H7 (cell line): ENCODE results near the gene RANBP3. TPM values are rescaled to one million over a fixed set of nuclear protein-coding genes. Genes with fewer than 3 reads are reported as not detected.
A peak's percentile ranks its signal among the peaks of the same experiment; 100 is the strongest.

Experiments
- DNase-seq: peaks from one replicate; pipeline ENCODE4 v3.0.0; 2012
- H3K27me3 ChIP-seq: 2 replicates; pipeline ENCODE4 v1.6.0; 2011; ENCODE audit warnings: mild to moderate bottlenecking, low read length; ENCODE audit not compliant: control insufficient read depth, insufficient read depth
- H3K36me3 ChIP-seq: replicated peaks from 2 replicates; pipeline ENCODE4 v1.5.1; 2011; ENCODE audit warnings: low read length; ENCODE audit not compliant: control insufficient read depth, insufficient read depth
- H3K4me3 ChIP-seq: 2 replicates; pipeline ENCODE4 v1.5.1; 2011; ENCODE audit warnings: low read depth, mild to moderate bottlenecking, control low read depth, low read length, moderate library complexity; ENCODE audit not compliant: insufficient read depth
- total RNA-seq: library from RNA; depleted of rRNA; stranded (reverse); fragments of >200 nt; shearing (Covaris generic); gene quantifications from 2 replicates; pipeline ENCODE4 v1.2.3, GENCODE V29; 2014

The RANBP3 gene
- total RNA-seq, 1 experiment from 2014 or later, result 79.7 TPM

GRCh38 chr19:5914946-5915781, 62.8 kb downstream of the RANBP3 start:
- Histone ChIP-seq H3K27me3 (no peaks in the 10 kb centered on the region), H3K36me3 (peaks cover 14% of the 10 kb centered on the region)

GRCh38 chr19:5914358-5914774, 63.6 kb downstream of the RANBP3 start:
- DNase-seq, result no peak
- Histone ChIP-seq H3K4me3 (no peak overlapping the region), H3K36me3 (peaks cover 12% of the 10 kb centered on the region), H3K27me3 (no peaks in the 10 kb centered on the region)

More at GRCh38 chr19:5914946-5915781, 62.8 kb downstream of the RANBP3 start:
- DNase-seq, result peak; percentile 67
- no peak overlapping the region for H3K4me3 ChIP-seq

DNA sequence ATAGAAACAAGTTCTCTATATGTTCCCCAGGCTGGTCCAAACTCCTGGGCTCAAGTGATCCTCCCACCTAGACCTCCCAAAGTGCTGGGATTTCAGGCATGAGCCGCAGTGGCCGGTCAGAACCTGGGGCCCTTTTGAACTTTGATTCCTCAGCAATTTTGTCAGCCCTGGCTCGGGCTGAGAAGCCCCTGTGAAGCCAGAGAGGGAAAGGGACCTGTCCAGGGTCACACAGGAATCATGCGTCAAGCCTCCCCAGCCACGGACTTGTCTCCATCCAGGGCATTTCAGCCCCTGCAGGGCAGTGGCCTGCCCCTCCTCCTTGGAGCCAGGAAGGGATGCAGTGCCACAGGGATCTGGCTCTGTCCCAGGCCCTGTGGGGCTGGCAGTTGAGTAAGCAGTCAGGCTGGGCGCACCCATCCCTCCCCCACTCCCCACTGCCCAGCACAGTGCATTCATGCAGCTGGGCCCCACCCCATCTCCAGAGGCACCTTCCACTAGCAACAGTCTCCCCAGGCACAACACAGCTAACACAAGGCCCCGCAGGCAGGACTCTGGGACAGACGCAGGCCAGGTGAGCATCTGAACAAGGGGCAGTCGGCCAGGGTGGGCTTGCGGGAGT, 64.1 kb downstream of the RANBP3 start, which contains the start of gene CAPS:
Gene CAPS, plus strand, starts transcription at position 516 of the 619 bp plus-strand sequence. CDS start 153 bp downstream, outside the sequence.
- Histone ChIP-seq H3K27me3 (no peaks in the 10 kb centered on the region), H3K36me3 (peaks cover 9% of the 10 kb centered on the region), H3K4me3 (no peak within 1 kb of the TSS)
- no peak for DNase-seq

GRCh38 chr19:5911366-5911765, 66.6 kb downstream of the RANBP3 start:
- H3K36me3 ChIP-seq, result no peaks in the 10 kb centered on the region
- no peaks in the 10 kb centered on the region for H3K27me3 ChIP-seq
- no peak overlapping the region for H3K4me3 ChIP-seq
- DNase-seq, result no peak

DNA sequence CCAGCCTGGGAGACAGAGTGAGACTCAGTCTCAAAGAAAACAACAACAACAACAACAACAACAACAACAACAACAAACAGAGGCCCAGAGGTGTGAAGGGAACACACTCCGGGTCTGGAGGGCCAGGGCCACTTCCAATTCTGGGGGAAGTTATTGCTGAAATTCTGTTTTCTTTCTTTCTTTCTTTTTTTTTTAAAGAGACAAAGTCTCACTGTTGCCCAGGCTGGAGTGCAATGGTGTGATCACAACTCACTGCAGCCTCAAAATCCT, 67.4 kb downstream of the RANBP3 start:
- Histone ChIP-seq H3K27me3 (no peaks in the 10 kb centered on the region), H3K36me3 (no peaks in the 10 kb centered on the region), H3K4me3 (no peak overlapping the region)
- DNase-seq, result no peak

GRCh38 chr19:5908773-5909442, 69.0 kb downstream of the RANBP3 start:
- Histone ChIP-seq H3K27me3 (no peaks in the 10 kb centered on the region), H3K36me3 (no peaks in the 10 kb centered on the region), H3K4me3 (no peak overlapping the region)
- DNase-seq, result no peak

GRCh38 chr19:5907241-5907640, 70.7 kb downstream of the RANBP3 start:
- no peak for DNase-seq
- H3K4me3 ChIP-seq, result no peak overlapping the region
- no peaks in the 10 kb centered on the region for H3K36me3 ChIP-seq
- no peaks in the 10 kb centered on the region for H3K27me3 ChIP-seq

- H3K4me3 ChIP-seq, result peak overlapping the region; percentile 64
- H3K36me3 ChIP-seq, result peaks cover 1% of the 10 kb centered on the region
- H3K27me3 ChIP-seq, result no peaks in the 10 kb centered on the region
- DNase-seq, result no peak
These were observed 72.7 kb downstream of the RANBP3 start for GRCh38 chr19:5905114-5905778.

- H3K36me3 ChIP-seq, result peaks cover 1% of the 10 kb centered on the region
- no peaks in the 10 kb centered on the region for H3K27me3 ChIP-seq
- peak within 1 kb of the TSS; percentile 96 for H3K4me3 ChIP-seq
- peak; percentile 100 for DNase-seq
These were observed 73.4 kb downstream of the RANBP3 start, which contains the start of gene VMAC for GRCh38 chr19:5904352-5905113. VMAC (plus strand) TSS chr19:5904872; CDS start chr19:5904891, 19 bp downstream.

- Histone ChIP-seq H3K4me3 (peak within 1 kb of the TSS; percentile 96), H3K36me3 (peaks cover 1% of the 10 kb centered on the region), H3K27me3 (no peaks in the 10 kb centered on the region)
- peak; percentile 98 for DNase-seq
These were observed 74.2 kb downstream of the RANBP3 start, which contains the start of gene NDUFA11 for GRCh38 chr19:5903624-5904351. NDUFA11 (minus strand) TSS chr19:5903790; CDS start chr19:5903708, 82 bp downstream.

DNA sequence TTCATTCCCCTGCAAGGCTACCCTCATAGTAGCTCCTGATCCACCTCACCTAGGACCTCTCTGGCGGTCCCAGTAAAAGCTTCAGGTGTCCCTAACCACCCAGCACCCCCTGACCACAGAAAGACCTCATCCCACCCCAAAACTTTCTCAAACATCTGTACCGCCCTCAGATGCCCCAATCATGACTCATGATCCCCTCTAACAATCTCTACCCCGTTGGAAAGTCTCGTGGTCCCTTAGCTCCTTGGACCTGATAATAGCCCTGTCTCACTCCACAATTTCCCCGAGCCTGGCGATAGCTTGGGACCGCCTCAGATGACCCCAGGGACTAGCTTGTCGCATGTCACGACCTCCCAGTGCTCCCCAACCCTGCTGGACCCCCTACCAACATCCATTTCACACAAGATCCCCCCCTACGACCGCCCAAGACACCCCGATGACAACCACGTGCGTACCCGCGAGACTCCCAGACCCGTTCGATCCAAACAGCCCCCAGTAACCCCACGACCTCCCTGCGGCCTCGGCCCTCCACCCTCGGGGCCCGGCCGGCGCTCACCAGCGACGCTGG, 74.8 kb downstream of the RANBP3 start:
- no peaks in the 10 kb centered on the region for H3K27me3 ChIP-seq

GRCh38 chr19:5900976-5901375, 77.0 kb downstream of the RANBP3 start:
- Histone ChIP-seq H3K36me3 (peaks cover 1% of the 10 kb centered on the region), H3K4me3 (no peak overlapping the region), H3K27me3 (no peaks in the 10 kb centered on the region)
- DNase-seq, result no peak

More for the DNA sequence above, 74.8 kb downstream of the RANBP3 start:
- H3K36me3 ChIP-seq, result peaks cover 1% of the 10 kb centered on the region
- peak overlapping the region; percentile 96 for H3K4me3 ChIP-seq
- no peak for DNase-seq
